ENCODE results near the gene WHRN.

GRCh38 chr9:114416290-114416689, 89.0 kb downstream of the WHRN start:
- TF ChIP-seq, protein P1, sequence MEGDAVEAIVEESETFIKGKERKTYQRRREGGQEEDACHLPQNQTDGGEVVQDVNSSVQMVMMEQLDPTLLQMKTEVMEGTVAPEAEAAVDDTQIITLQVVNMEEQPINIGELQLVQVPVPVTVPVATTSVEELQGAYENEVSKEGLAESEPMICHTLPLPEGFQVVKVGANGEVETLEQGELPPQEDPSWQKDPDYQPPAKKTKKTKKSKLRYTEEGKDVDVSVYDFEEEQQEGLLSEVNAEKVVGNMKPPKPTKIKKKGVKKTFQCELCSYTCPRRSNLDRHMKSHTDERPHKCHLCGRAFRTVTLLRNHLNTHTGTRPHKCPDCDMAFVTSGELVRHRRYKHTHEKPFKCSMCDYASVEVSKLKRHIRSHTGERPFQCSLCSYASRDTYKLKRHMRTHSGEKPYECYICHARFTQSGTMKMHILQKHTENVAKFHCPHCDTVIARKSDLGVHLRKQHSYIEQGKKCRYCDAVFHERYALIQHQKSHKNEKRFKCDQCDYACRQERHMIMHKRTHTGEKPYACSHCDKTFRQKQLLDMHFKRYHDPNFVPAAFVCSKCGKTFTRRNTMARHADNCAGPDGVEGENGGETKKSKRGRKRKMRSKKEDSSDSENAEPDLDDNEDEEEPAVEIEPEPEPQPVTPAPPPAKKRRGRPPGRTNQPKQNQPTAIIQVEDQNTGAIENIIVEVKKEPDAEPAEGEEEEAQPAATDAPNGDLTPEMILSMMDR (optimal IDR thresholded peaks at IDR 0.05 in 1 of 3, IDR thresholded peaks at IDR 0.05 in 1 of 3, conservative IDR thresholded peaks at IDR 0.05 in 1 of 3; ENCODE audit: extremely low read depth in 1 of 3, insufficient read depth in 2 of 3, low read length in 3 of 3) = no peak
- TF ChIP-seq EZH2 (IDR thresholded peaks at IDR 0.05; ENCODE audit: low read length) = no peak

All from keratinocyte (primary cell).